Aortic smooth muscle cell (primary cell): ENCODE data around the gene MPV17L2. TPM values are rescaled to one million over a fixed set of nuclear protein-coding genes. Genes with fewer than 3 reads are reported as not detected.

ENCODE experiments used
- total RNA-seq: library from RNA; depleted of rRNA; stranded (reverse); fragments of >200 nt; gene quantifications from 2 replicates; pipeline ENCODE4 v1.2.3, GENCODE V29; 2014

The MPV17L2 gene
- total RNA-seq: 7.5 and 14.0 TPM in 2 replicates

GRCh38 chr19:18192673-18193387, at the start of gene MPV17L2:
TSS of gene MPV17L2 (plus strand) at chr19:18193218. CDS start at chr19:18193282, 64 bp downstream.

GRCh38 chr19:18152817-18153555, 40.0 kb upstream of the MPV17L2 start, which contains the start of gene PIK3R2:
TSS of gene PIK3R2 (plus strand) at chr19:18153163. CDS start at chr19:18155880, 2,717 bp downstream.

GRCh38 chr19:18173572-18174288, 19.3 kb upstream of the MPV17L2 start, which contains the start of gene IFI30:
TSS of gene IFI30 (plus strand) at chr19:18173813. CDS start at chr19:18173842, 29 bp downstream.

GRCh38 chr19:18203863-18204393, 10.9 kb downstream of the MPV17L2 start, which contains the start of gene RAB3A:
TSS of gene RAB3A (minus strand) at chr19:18204042. CDS start at chr19:18202740, 1,302 bp downstream.

GRCh38 chr19:18225702-18226468, 32.9 kb downstream of the MPV17L2 start, which contains the start of gene PDE4C:
TSS of gene PDE4C (minus strand) at chr19:18226438. CDS start at chr19:18226415, 23 bp downstream.

Other genes with a start within 250 kb of the MPV17L2 start
- gene KCNN1, start 226.1 kb upstream of the MPV17L2 start, total RNA-seq: not detected in 2 replicates
- 12.2 and 32.4 TPM in 2 replicates for gene ARRDC2, start 185.0 kb upstream of the MPV17L2 start, total RNA-seq
- 0.06 and 0.26 TPM in 2 replicates for gene IL12RB1, start 106.3 kb upstream of the MPV17L2 start, total RNA-seq
- gene MAST3, start 95.4 kb upstream of the MPV17L2 start, total RNA-seq: 3.4 and 4.5 TPM in 2 replicates
- 8.2 and 13.9 TPM in 2 replicates for gene PIK3R2, start 40.1 kb upstream of the MPV17L2 start, total RNA-seq
- 39.4 and 59.7 TPM in 2 replicates for gene IFI30, start 19.4 kb upstream of the MPV17L2 start, total RNA-seq
- 3.4 and 6.6 TPM in 2 replicates for gene RAB3A, start 10.8 kb downstream of the MPV17L2 start, total RNA-seq
- 0.12 and 0.26 TPM in 2 replicates for gene PDE4C, start 33.2 kb downstream of the MPV17L2 start, total RNA-seq
- 0.13 and 0.87 TPM in 2 replicates for gene IQCN, start 81.2 kb downstream of the MPV17L2 start, total RNA-seq
- gene JUND, start 88.4 kb downstream of the MPV17L2 start, total RNA-seq: 85.7 and 119 TPM in 2 replicates
- 122 and 147 TPM in 2 replicates for gene LSM4, start 129.9 kb downstream of the MPV17L2 start, total RNA-seq
- 60.6 and 62.5 TPM in 2 replicates for gene PGPEP1, start 147.4 kb downstream of the MPV17L2 start, total RNA-seq
- 41.1 and 66.9 TPM in 2 replicates for gene GDF15, start 192.9 kb downstream of the MPV17L2 start, total RNA-seq
- gene LRRC25, start 204.4 kb downstream of the MPV17L2 start, total RNA-seq: 0.06 TPM in 1 of 2 replicates, not detected in the other
- 54.1 and 66.1 TPM in 2 replicates for gene SSBP4, start 226.2 kb downstream of the MPV17L2 start, total RNA-seq
- gene ISYNA1, start 244.9 kb downstream of the MPV17L2 start, total RNA-seq: 9.6 and 10.8 TPM in 2 replicates